Activated CD4-positive, alpha-beta T cell treated with anti-CD3 and anti-CD28 coated beads for 4 hours (primary cell): ENCODE results near the gene KDM3A.
"Not testable (repeated sequence)": the region's sequence is repeated elsewhere in the genome, so short reads cannot be mapped to it uniquely, and the experiment has no call there.

Experiments
- DNase-seq, 2 donors: peaks; one replicate each; pipeline ENCODE4 v3.0.0-alpha.2; 2020

KDM3A gene

DNA sequence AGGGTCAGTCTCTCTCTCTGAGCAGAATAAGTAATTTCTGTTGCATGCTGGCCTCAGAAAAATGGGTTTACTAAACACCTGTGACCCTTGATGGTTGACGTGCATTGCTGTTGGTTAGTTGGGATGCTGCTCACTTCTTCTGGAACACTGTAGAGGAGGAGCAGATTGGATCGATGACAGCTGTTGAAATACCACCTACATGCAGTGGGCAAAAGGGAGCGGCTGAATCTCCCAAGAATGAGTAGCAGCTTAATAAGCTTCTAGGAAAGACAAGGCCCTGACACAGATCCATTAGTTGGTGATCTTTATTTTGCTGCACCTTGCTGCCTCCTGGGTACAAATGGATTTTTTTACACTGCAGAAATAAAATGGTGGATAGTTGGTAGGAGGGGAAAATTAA, 43.2 kb downstream of the KDM3A start:
- no peak for DNase-seq

DNA sequence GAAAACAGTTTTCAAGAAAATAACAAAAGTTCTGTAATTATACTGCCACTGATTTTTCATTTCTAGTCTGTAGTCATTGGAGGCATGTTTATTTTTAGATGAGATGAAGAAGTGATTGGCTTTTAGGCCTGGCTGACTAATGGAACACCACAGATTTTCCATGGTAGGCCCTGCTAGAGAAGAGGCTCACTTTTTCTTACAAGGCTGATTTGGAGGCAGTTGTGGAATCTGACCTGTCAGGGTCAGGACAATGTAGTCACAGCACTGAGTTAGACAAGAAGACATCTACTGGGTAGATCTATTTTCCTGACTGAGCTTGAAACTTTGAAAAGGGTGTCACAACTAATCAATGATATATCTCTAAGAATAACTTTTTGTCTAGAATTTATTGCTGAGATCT, 43.9 kb downstream of the KDM3A start:
- DNase-seq = no peak

DNA sequence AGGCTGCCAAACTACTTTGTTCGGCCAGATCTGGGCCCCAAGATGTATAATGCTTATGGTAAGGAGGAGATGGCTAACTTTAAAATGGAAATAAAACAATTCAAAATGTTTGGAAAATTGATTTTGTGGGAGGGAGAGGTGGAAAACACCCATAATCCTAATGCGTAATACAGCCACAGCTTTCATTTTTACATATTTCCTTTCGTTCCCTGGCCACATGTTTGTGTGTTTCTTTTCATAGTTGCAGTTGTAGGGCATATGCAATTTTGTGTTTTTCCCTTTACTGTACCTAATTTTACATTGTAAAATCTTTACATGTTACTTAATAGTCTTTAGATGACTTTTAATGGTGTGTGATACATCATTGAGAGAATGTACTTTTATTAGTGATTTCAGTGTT, 44.6 kb downstream of the KDM3A start:
- no peak for DNase-seq

DNA sequence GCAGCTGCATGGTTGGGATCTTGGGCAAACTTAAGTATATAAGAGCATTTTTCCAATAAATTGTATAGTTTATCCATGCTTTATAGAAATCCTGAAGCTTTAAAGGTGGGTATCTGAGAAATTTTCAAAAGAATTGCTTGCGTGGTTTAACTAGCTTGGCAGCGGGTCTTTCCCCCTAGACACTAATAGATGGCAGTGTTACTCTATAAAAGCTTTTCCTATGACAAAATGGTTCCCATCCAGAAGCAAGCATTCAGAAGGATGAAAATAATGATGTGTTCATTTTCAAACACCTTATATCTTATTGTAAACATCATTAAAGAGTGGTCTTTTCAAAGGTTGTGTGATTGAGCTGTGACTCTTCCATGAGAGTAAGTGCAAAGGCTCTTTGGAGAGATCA, 45.9 kb downstream of the KDM3A start:
- DNase-seq = no peak

DNA sequence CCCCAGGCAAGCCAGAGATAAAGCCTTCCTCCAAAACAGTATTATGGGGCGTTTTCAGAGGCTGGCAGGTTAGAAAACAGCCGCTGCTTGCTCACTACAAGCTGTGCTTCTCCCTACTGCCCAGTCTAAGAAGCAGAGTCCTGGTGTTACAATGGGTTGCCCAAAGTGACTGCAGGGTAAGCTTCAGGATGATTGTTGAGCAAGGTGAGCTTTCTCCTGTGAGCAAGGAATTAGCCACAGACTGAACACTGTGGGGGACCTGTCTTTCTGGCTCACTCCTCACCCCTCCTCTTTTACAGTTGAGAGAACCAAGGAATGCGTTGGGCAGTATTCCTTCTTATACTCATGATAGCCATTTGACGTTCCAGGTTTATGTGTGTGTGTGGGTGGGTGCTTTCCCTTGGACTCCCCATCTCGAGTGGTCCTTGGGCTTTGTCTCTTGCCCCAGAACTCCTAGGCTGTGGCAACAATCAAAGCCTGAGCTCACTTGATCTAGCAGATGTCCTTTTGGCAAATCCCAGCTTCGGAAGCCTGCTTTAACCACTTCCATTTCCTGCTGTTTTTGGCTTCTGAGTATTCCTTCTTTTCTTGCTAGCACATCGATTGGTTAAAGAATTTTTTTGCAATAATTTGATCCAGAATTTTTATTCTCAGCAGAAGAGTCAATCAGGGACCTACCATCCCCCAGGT, 47.5 kb downstream of the KDM3A start:
- no peak for DNase-seq

DNA sequence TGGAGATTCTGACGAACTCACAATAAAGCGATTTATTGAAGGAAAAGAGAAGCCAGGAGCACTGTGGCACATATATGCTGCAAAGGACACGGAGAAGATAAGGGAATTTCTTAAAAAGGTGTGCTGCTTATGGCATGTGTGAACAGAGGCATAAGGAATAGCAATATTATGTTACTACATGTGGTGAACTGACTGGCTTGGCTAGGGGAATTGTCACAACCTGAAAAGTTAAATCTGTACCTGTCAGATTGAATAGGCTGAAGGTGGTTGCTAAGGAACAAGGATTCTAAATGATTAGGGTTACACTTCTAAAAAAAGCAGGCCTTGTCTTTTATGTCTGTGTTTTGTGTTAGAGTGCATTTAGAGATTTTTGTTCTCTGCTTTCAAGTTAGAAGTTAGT, 48.4 kb downstream of the KDM3A start:
- no peak for DNase-seq

DNA sequence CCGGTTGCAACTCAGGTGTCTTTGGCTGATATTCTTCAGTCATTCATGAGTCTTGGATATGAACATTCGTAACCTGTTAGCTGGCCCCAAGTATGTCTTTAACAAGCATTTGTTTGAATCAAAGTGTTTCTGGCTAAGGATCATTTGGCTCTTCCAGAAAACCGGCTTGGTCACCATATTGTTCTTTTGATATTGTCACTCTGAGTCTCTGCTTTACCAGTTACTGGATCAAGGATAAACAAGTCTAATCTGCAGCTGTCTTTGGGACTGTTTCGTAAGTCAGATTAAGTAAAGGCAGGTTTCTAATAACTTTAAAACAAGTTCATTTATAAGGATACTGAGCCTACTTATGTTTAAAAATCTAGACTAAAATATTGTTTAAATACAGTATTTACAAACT, 49.1 kb downstream of the KDM3A start:
- DNase-seq = no peak

DNA sequence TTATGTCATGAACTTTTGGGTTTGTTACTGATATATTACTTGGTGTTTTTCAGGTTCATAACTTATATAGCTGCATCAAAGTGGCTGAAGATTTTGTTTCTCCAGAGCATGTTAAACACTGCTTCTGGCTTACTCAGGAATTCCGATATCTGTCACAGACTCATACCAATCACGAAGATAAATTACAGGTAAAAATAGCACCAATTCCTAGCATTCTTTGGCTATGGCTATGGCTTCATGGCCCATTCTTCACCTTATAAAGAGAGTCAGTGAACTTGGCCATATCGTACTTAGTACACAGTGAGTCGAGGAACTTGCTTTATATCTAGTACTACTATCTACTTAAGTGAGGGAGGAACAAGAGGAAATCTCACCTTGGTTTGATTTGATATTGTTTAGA, 49.9 kb downstream of the KDM3A start:
- DNase-seq = no peak

DNA sequence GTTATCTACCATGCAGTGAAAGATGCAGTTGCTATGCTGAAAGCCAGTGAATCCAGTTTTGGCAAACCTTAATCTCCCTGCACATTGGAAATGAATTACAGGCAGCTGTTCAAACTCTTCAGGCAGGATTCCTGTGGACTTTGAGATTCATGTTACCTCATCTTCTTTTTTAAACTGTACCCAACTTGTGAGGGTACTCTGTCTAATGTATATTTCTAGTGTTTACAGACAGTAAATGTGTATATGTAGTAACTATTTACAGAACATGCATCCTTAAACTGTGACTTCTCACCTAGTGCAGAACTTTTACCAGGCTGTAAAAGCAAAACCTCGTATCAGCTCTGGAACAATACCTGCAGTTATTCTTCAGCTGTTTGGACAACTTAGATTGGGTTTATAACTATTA, 50.9 kb downstream of the KDM3A start:
- DNase-seq = no peak

DNA sequence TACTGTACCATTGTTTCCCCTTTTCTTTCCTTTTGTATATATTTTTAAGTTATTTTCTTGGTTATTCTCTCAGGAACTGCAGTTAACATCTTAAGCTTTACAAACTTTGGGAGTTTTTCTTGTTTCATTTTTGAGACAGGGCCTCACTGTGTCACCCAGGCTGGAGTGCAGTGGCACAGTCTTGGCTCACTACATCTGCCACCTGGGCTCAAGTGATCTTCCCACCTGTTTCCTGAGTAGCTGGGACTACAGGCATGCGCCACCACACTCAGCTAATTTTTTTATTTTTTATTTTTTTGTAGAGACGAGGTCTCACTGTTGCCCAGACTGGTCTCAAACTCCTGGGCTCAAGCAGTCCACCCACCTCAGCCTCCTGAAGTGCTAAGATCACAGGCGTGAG, 55.2 kb downstream of the KDM3A start:
- not testable (repeated sequence) for DNase-seq

DNA sequence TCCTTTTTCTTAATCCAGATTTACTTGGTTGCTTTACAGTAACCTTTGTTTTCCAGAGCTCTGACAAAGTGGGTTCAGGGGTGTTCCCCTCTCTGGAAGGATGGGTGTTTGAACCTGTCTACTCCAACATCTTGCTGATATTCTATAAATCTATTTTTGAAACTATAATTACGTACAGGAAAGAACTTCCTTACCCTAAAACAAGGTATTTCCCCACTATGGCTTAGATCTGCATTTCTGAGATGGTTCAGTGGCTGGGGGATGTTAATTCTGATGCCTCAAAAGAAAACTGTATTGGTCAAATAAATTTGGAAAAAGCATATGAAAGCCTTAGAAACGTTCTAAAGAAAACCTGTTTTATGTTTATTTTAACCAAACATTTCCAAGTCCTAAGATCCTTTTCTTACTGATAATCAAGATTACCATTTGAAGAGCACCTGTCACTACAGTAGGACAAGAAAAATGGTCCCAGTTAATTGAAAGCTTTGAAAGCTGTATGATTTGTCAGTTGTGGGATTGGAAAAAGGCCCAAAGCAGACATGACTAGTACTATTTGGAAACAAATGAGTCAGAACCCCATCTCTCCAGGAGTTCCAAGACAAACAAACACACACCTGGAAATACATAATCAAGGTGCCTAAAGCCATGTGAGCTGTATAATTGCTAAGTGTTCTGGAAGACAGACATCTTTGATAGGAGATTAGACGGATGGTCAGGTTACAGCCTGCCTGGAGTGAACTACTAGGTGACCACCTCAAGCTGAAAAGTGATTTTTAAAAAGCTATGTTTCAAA, 57.5 kb downstream of the KDM3A start:
- DNase-seq = no peak

DNA sequence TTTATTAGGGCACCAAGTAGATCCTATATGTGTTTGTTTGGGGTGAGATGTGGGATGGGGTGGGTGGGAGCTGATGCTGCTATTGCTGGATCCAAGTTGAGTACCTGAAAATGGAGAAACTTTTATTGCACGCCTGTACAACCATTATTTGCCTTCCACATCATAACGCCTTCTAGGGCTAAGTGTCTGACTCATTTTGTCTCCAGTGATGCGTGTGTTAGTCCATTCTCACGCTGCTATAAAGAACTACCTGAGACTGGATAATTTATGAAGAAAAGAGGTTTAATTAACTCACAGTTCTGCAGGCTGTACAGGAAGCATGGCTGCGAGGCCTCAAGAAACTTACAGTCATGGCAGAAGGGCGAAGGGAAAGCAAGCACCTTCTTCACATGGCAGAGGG, 58.2 kb downstream of the KDM3A start:
- no peak for DNase-seq

DNA sequence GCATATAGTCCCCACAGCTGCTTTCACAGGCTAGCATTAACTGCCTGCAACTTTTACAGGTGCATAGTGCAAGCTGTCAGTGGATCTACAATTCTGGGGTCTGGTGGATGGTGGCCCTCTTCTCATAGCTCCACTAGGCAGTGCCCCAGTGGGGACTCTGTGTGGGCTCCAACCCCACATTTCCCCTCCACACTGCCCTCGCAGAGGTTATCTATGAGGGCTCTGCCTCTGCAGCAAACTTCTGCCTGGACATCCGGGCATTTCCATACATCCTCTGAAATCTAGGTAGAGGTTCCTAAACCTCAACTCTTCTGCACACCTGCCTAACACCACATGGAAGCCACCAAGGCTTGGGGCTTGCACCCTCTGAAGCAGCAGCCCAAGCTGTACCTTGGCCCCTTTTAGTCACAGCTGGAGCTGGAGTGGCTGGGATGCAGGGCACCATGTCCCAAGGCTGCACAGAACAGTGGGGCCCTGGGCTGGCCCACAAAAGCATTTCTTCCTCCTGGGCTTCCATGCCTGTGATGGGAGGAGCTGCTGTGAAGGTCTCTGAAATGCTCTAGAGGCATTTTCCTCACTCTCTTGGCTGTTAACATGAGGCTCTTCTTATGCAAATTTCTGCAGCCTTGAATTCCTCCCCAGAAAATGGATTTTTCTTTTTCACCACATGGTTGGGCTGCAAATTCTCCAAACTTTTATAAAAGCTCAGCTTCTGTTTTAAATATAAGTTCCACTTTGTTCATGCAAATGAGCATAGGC, 59.3 kb downstream of the KDM3A start:
- DNase-seq = no peak

DNA sequence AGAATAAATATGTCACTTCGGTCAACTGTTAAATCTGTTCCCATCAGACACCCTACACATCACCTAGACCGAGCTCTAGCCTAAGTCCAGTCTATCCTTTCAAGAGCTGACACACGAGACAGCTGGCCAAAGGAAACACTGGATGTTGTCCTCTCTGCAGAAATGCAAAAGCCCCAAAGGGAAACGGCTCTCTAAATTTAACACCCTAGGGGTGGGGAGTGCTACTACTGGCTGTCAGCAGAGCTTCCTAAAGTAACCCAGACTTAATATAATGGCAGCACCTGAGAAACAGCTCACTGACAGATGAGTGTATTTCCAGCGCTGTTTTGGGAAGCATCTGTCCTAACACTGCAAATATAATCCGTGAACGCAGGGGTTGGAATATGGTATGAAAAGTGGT, 66.4 kb downstream of the KDM3A start:
- no peak for DNase-seq

DNA sequence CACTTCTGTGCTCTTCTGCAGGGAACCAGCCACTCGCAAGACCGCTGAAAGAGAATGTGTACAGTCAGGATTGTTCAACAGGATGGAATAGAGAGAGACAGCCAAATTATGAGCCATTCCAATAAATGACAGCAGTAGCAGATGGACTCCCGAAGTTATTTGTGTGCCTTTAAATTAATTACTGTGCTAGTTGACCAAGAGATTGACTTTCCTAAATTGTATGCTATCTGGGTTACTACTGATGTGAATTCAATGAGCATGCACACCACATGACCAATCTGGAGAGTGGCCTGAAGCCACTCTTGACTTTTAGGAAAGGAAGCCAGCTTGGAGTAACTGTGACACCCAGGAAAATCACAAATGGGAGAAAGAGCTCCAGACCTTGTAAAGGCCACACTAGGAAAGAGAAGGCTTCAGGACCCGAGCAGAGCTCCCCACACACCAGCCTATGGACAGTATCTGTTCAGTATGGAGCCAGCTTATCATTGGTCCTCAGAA, 69.3 kb downstream of the KDM3A start:
- no peak for DNase-seq

DNA sequence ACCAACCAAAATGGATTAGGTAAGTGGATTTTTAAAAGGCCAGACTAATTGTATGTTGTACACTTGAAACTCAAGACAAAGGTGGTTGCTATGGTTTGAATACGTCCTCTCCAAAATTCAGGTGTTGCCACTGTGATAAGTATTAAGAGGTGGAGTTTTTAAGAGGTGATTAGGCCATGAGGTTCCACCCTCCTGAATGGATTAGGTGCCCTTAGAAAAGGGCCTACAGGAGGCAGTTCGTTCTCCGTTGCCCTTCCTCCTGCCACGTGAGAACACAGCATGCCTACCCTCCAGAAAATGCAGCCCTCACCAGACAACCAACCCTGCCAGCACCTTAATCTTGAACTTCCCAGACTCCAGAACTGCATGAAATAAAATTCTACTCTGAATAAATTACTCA, 70.9 kb downstream of the KDM3A start:
- no peak for DNase-seq

DNA sequence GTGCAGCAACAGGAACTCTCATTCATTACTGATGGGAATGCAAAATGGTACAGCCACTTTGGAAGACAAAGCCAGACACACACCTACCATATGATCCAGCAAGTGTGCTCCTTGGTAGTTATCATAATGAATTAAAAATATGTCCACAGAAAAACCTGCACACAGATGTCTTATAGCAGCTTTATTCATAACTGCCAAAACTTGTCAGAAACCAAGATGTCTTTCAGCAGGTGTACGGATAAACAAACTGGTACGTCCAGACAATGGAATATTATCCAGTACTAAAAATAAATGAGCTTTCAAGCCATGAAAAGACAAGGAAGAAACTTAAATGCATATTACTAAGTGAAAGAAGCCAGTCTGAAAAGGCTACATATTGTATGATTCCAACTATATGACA, 71.7 kb downstream of the KDM3A start:
- DNase-seq = no peak

DNA sequence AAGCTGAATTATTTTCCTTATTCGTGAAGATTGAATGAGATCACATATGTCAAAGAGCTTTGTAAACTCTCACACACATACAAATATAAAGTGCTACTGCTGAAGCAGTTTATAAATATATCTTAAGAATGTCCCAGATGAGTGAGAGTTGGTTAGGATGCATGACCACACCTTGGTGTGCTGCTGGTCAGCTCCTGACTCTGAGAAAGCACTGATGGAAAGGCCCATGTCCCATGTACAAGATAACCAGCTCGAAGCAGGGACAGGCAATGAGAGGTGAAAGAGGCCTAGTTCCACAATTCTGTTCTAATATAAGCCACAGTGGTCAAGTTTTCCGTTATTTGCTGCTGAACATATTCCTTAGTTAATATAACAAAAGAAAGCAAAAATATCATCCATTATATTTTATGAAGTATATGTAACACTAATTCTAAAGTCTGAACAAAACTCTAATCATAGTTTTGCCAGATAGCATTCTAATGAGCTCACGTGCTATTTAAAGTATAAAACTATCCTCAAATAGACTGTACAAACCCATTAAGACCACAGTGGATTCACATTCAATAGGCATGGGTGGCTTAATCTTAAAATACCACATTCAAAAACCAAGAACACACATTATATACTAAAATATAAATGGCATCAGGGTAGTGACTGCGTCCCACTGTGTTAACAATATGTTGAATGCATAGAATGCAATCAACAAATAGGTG, 72.9 kb downstream of the KDM3A start:
- no peak for DNase-seq

DNA sequence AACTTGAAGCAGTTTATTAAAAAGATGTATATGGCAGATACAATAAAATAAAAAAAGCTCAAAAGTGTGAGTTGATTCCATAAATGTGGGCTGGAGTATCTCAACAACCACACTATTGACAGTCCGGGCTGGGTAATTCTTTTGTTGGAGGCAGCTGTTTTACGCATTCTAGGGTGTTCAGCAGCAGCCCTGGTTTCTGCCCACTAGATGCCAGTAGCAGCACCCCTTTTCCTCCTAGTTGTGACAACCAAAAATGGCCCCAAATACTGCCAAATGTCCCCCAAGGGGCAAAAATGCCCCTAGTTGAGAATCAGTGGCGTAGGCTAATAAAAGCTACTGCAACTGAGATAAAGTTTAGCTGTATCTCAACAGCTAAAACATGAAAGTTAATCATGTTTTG, 77.3 kb downstream of the KDM3A start:
- peak; percentile 16 to 33 for DNase-seq

DNA sequence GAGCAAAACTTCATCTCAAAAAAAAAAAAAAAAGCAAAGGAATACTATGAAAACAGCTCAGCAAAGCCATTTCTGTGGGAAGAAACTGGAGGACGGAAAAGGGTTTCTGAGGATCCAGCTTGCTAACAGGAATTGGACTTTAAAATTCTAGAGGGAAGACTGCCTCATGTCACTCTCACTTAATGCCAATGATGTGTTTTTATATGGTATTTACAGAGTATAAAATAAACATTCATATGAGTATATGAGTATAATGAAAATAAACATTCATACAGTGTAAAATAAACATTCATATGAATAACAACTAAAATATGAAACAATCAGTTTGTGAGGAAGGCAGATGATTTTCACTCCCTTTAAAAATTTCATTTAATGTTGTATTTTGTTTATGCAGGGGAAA, 78.2 kb downstream of the KDM3A start:
- DNase-seq = no peak

DNA sequence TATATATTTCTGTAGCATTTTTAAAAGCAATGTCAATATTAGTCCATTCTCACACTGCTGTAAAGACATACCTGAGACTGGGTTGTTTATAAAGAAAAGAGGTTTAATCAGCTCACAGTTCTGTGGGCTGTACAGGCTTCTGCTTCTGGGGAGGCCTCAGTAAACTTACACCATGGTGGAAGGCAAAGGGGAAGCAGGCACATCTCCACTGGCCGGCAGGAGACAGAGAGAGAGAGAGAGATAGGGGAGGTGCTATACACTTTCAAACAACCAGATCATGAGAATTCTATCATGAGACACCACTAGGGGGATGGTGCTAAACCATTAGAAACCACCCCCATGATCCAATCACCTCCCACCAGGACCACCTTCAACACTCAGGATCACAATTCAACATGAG, 79.0 kb downstream of the KDM3A start:
- DNase-seq = no peak

DNA sequence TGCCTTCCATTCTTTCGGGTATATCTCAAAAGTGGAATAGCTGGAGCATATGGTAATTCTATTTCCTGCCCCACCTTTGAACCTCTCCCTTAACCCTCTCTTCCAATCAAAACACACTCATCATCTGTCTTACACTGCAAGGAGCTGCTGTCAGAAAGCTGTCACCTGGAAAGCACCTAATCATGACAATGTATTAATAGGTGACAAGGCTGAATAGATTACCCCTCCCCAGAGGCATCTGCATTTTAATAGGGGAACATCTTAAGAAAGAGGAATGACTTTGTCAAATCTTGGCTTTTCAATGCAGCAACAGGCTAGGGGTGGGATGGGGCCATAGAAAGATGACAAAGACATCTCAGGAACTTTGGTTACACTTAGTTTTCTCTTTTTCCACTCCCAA, 80.8 kb downstream of the KDM3A start:
- DNase-seq = no peak

DNA sequence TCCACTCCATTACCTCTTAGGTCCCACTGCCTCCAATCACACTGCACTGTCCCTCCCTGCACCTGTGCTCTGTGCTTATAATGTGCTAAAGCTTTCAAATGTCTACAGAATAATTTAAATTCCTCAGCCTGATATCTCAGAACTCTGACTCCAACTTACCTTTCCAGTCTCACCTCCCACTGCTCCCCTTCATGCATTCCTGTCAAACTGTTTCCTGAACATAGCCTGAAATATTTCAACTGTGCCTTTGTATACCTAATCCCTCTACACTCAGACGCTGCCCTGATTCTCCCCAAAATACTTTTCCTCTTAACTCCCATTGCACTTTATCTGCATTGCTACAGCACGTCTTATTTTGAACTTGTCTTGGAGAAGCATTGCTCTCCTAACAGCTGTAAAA, 81.5 kb downstream of the KDM3A start:
- no peak for DNase-seq
